IMR-90 (cell line): ENCODE data around the gene ZFAND5. TPM values are rescaled to one million over a fixed set of nuclear protein-coding genes. Genes with fewer than 3 reads are reported as not detected.

Experiments
- ATAC-seq: fragments of 200-7000 bp; cut with Tn5 transposase; 2 replicates; pipeline ENCODE4 v1.9.1; 2020; ENCODE audit warnings: low read depth, mild to moderate bottlenecking, moderate library complexity
- BruUV-seq: library from RNA; stranded (reverse); fragments of 400-500 nt; replicated peaks from 2 replicates; lab custom pipeline; 2021; lab: Mats Ljungman, UMichigan
- CTCF ChIA-PET: fragments of 300-600 bp; formaldehyde crosslinking; extraction: SDS; loops from one replicate; lab custom pipeline; 2021; ENCODE audit warnings: antibody characterized with exemption; lab: Yijun Ruan, JAX
- POLR2A ChIA-PET: fragments of 300-600 bp; sonication (Branson Sonifier 250); formaldehyde crosslinking; loops from one replicate; lab custom pipeline; 2022; ENCODE audit warnings: antibody characterized with exemption; ENCODE audit not compliant: unreplicated experiment; lab: Charles Lee
- DNase-seq: peaks from one replicate; pipeline ENCODE4 v3.0.0; 2013
- H2AFZ ChIP-seq: replicated peaks from 2 replicates; pipeline ENCODE3; 2013; ENCODE audit warnings: low read length, mild to moderate bottlenecking; ENCODE audit not compliant: poor library complexity
- H2AK5ac ChIP-seq: 2 replicates; pipeline ENCODE4 v1.6.1; 2013; ENCODE audit warnings: low read depth, low read length, inconsistent platforms
- H2AK9ac ChIP-seq: replicated peaks from 2 replicates; pipeline ENCODE3; 2013; ENCODE audit warnings: mild to moderate bottlenecking, low read depth, low read length, moderate library complexity; ENCODE audit not compliant: poor library complexity
- H2BK120ac ChIP-seq: 2 replicates; pipeline ENCODE4 v1.6.1; 2013; ENCODE audit warnings: low read depth, low read length, inconsistent platforms
- H2BK15ac ChIP-seq: 3 replicates; pipeline ENCODE4 v1.6.1; 2013; ENCODE audit warnings: low read depth, low read length, inconsistent platforms
- H2BK20ac ChIP-seq: 2 replicates; pipeline ENCODE4 v1.6.1; 2013; ENCODE audit warnings: low read depth, mild to moderate bottlenecking, inconsistent platforms, low read length, moderate library complexity
- H2BK5ac ChIP-seq: 2 replicates; pipeline ENCODE4 v1.6.1; 2013; ENCODE audit warnings: mild to moderate bottlenecking, low read depth, low read length, inconsistent platforms; ENCODE audit not compliant: poor library complexity, severe bottlenecking
- H3K14ac ChIP-seq: replicated peaks from 2 replicates; pipeline ENCODE4 v1.6.1; 2013; ENCODE audit warnings: low read depth, low read length, inconsistent platforms
- H3K18ac ChIP-seq: 2 replicates; pipeline ENCODE4 v1.6.1; 2013; ENCODE audit warnings: low read depth, low read length, control low read depth
- H3K23ac ChIP-seq: 2 replicates; pipeline ENCODE4 v1.6.1; 2013; ENCODE audit warnings: low read depth, low read length, inconsistent platforms
- H3K27ac ChIP-seq: 2 replicates; pipeline ENCODE4 v1.5.1; 2013; ENCODE audit warnings: mild to moderate bottlenecking, control low read depth, low read length; ENCODE audit not compliant: insufficient read depth
- H3K27me3 ChIP-seq: 2 replicates; pipeline ENCODE4 v1.6.1; 2013; ENCODE audit warnings: low read length; ENCODE audit not compliant: control insufficient read depth, insufficient read depth
- H3K36me3 ChIP-seq: 2 replicates; pipeline ENCODE4 v1.6.1; 2013; ENCODE audit warnings: low read length, mixed read lengths; ENCODE audit not compliant: control insufficient read depth, insufficient read depth
- H3K4ac ChIP-seq: 2 replicates; pipeline ENCODE4 v1.6.1; 2013; ENCODE audit warnings: low read depth, low read length, inconsistent platforms
- H3K4me1 ChIP-seq: 2 replicates; pipeline ENCODE4 v1.6.1; 2013; ENCODE audit warnings: low read length, mixed read lengths; ENCODE audit not compliant: control insufficient read depth, insufficient read depth
- H3K4me2 ChIP-seq: 2 replicates; pipeline ENCODE4 v1.6.1; 2013; ENCODE audit warnings: low read depth, mild to moderate bottlenecking, control low read depth, low read length, moderate library complexity
- H3K4me3 ChIP-seq: 2 replicates; pipeline ENCODE4 v1.5.1; 2013; ENCODE audit warnings: low read depth, mild to moderate bottlenecking, control low read depth, low read length, moderate library complexity; ENCODE audit not compliant: insufficient read depth
- H3K56ac ChIP-seq: 2 replicates; pipeline ENCODE4 v1.6.1; 2013; ENCODE audit warnings: low read length, inconsistent platforms; ENCODE audit not compliant: insufficient read depth; ENCODE audit errors: extremely low read depth
- H3K79me1 ChIP-seq, 2 experiments: 2 replicates each; pipeline ENCODE4 v1.6.1; 2013; ENCODE audit warnings: low read length in 2 of 2, inconsistent platforms in 1 of 2, low read depth in 1 of 2
- H3K9ac ChIP-seq: 2 replicates; pipeline ENCODE4 v1.6.1; 2013; ENCODE audit warnings: low read depth, low read length, control low read depth
- H3K9me1 ChIP-seq: 2 replicates; pipeline ENCODE4 v1.6.1; 2013; ENCODE audit warnings: low read length, inconsistent platforms; ENCODE audit not compliant: insufficient read depth
- H3K9me3 ChIP-seq: 2 replicates; pipeline ENCODE4 v1.6.1; 2013; ENCODE audit warnings: low read length; ENCODE audit not compliant: control insufficient read depth, insufficient read depth
- H4K20me1 ChIP-seq: 2 replicates; pipeline ENCODE4 v1.6.1; 2013; ENCODE audit warnings: low read length, inconsistent platforms; ENCODE audit not compliant: insufficient read depth
- H4K5ac ChIP-seq: 2 replicates; pipeline ENCODE4 v1.6.1; 2013; ENCODE audit warnings: mild to moderate bottlenecking, low read depth, low read length, control low read depth
- H4K8ac ChIP-seq, 2 experiments: 2 replicates each; pipeline ENCODE4 v1.6.1; 2013; ENCODE audit warnings: low read depth in 2 of 2, low read length in 2 of 2, control low read depth in 1 of 2, inconsistent platforms in 1 of 2
- H4K91ac ChIP-seq: 2 replicates; pipeline ENCODE4 v1.6.1; 2013; ENCODE audit warnings: low read depth, low read length, inconsistent platforms; ENCODE audit not compliant: insufficient read depth
- BHLHE40 ChIP-seq: fragments of 150-350 bp; IDR thresholded peaks from 2 replicates; pipeline ENCODE4 v1.6.1; 2016; ENCODE audit warnings: mild to moderate bottlenecking, low read depth, low read length
- CEBPB ChIP-seq: IDR thresholded peaks from 2 replicates; pipeline ENCODE4 v1.6.1; 2012; ENCODE audit warnings: low read depth, low read length, improper control_type of control experiment
- CHD1 ChIP-seq: IDR thresholded peaks from 2 replicates; pipeline ENCODE4 v1.6.1; 2012; ENCODE audit warnings: low read depth, low read length, improper control_type of control experiment
- CTCF ChIP-seq: conservative IDR thresholded peaks from 2 replicates; pipeline ENCODE4 v1.5.1; 2012; ENCODE audit warnings: mild to moderate bottlenecking, low read depth, low read length, improper control_type of control experiment
- FOS ChIP-seq: fragments of 150-350 bp; IDR thresholded peaks from 2 replicates; pipeline ENCODE4 v1.6.1; 2016; ENCODE audit warnings: low read depth, low read length
- MAFK ChIP-seq: IDR thresholded peaks from 2 replicates; pipeline ENCODE4 v1.6.1; 2012; ENCODE audit warnings: low read depth, low read length, improper control_type of control experiment
- MAZ ChIP-seq: IDR thresholded peaks from 2 replicates; pipeline ENCODE4 v1.6.1; 2012; ENCODE audit warnings: low read depth, mild to moderate bottlenecking, low read length, improper control_type of control experiment, moderate library complexity, borderline replicate concordance
- MXI1 ChIP-seq: IDR thresholded peaks from 2 replicates; pipeline ENCODE4 v1.6.1; 2012; ENCODE audit warnings: low read depth, mild to moderate bottlenecking, low read length, moderate library complexity, borderline replicate concordance
- NFE2L2 ChIP-seq: fragments of 150-350 bp; IDR thresholded peaks from 2 replicates; pipeline ENCODE4 v1.6.1; 2016; ENCODE audit warnings: low read depth, mild to moderate bottlenecking, low read length
- POLR2A ChIP-seq: IDR thresholded peaks from 2 replicates; pipeline ENCODE4 v1.6.1; 2012; ENCODE audit warnings: mild to moderate bottlenecking, low read depth, low read length
- RAD21 ChIP-seq: IDR thresholded peaks from 2 replicates; pipeline ENCODE4 v1.6.1; 2012; ENCODE audit warnings: low read length, improper control_type of control experiment
- RCOR1 ChIP-seq: IDR thresholded peaks from 2 replicates; pipeline ENCODE4 v1.6.1; 2012; ENCODE audit warnings: mild to moderate bottlenecking, low read length, improper control_type of control experiment; ENCODE audit not compliant: insufficient replicate concordance
- RFX5 ChIP-seq: IDR thresholded peaks from 2 replicates; pipeline ENCODE4 v1.8.0; 2012; ENCODE audit warnings: low read depth, mild to moderate bottlenecking, low read length, moderate library complexity
- SMC3 ChIP-seq: fragments of 150-350 bp; IDR thresholded peaks from 2 replicates; pipeline ENCODE4 v1.6.1; 2016; ENCODE audit warnings: low read depth, mild to moderate bottlenecking, antibody characterized with exemption, low read length, moderate library complexity
- USF2 ChIP-seq: fragments of 150-350 bp; IDR thresholded peaks from 2 replicates; pipeline ENCODE4 v1.6.1; 2017; ENCODE audit warnings: mild to moderate bottlenecking, antibody characterized with exemption, low read length, low read depth
- WGBS, 2 experiments: methylation state at CpG; one replicate each; pipeline versions ENCODE4 v1.1.5 to v1.1.7; 2013; ENCODE audit warnings: missing lambda C conversion rate in 2 of 2; ENCODE audit not compliant: insufficient read length in 1 of 2; ENCODE audit errors: extremely low coverage in 2 of 2; 5-methylcytosine and 5-hydroxymethylcytosine counted together
- dilution Hi-C: fragments of 300-500 bp; cut with HindIII; formaldehyde crosslinking; loops from one replicate; pipeline ENCODE4 v1.14.3; 2018; ENCODE audit warnings: low sequenced_read_pairs; ENCODE audit not compliant: unreplicated experiment
- in situ Hi-C: fragments of 300-500 bp; cut with MboI; formaldehyde crosslinking; loops from 3 replicates; pipeline ENCODE4 v1.14.3; 2019; ENCODE audit warnings: low sequenced_read_pairs, inconsistent platforms, mixed read lengths
- intact Hi-C: fragments of 100-400 bp; cut with micrococcal nuclease; formaldehyde crosslinking; loops from 2 replicates; pipeline ENCODE4 v1.10.0; 2022
- polyA plus RNA-seq, 3 experiments: library from polyadenylated mRNA; depleted of rRNA; stranded (reverse); fragments of >200 nt; gene quantifications; 2 replicates each; pipeline ENCODE4 v1.2.3, GENCODE V29; 2012; ENCODE audit warnings: low replicate concordance in 1 of 3
- total RNA-seq: library from RNA; depleted of rRNA; stranded (reverse); fragments of >200 nt; gene quantifications from 2 replicates; pipeline ENCODE4 v1.2.3, GENCODE V29; 2012
- TF ChIP-seq, protein P1 (sequence below): fragments of 150-350 bp; IDR thresholded peaks from 2 replicates; pipeline ENCODE4 v1.6.1; 2016; ENCODE audit warnings: low read depth, mild to moderate bottlenecking, low read length, moderate library complexity, borderline replicate concordance

ZFAND5 gene
- total and polyA plus RNA-seq, 2 of the 4 experiments (the other 2 are of a cell fraction): 35.8 to 85.2 TPM

DNA sequence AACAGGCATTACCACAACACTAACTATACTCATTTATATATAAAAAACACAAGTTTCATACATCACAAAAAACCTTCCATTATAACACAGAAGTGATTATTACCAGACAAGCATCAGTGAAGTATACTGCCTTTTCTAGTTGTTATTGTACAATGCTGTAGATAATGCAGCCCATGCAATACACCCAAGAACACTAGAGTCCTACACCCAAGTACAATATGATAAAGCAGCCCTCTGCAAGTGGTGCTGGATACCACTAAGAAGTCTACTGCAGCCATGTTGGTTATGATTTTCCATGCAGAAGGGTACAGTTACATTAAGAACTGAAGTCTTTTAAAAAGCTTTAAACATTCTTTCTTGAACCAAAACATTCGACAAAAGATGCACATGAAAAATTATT, 10.3 kb downstream of the ZFAND5 start:
- in situ Hi-C loops: no loop called here
- Histone ChIP-seq H3K23ac (no peak overlapping the region), H2AFZ (no peak overlapping the region), H3K27me3 (no peaks in the 10 kb centered on the region), H4K8ac (no peak overlapping the region), H3K4me3 (no peak overlapping the region), H3K56ac (no peak overlapping the region), H2BK20ac (no peak overlapping the region), H3K18ac (no peak overlapping the region), H3K9me1 (peaks cover 3% of the 10 kb centered on the region; the same call in 1 of the 2 replicates), H3K9ac (no peak overlapping the region), H3K4me2 (no peak overlapping the region), H3K36me3 (peaks cover 39% of the 10 kb centered on the region), H2BK15ac (no peak overlapping the region), H2AK5ac (no peak overlapping the region), H3K14ac (no peak overlapping the region), H2AK9ac (no peak overlapping the region), H3K9me3 (no peaks in the 10 kb centered on the region), H4K5ac (no peak overlapping the region), H4K20me1 (peaks cover 66% of the 10 kb centered on the region), H3K4ac (no peak overlapping the region), H2BK5ac (no peak overlapping the region), H3K79me1 (peaks cover 6 to 47% of the 10 kb centered on the region in 2 experiments; a peak in 3 of 4 replicates), H3K27ac (no peak overlapping the region), H4K91ac (no peak overlapping the region), H2BK120ac (no peak overlapping the region), H3K4me1 (peaks cover 14% of the 10 kb centered on the region)
- dilution Hi-C loops: no loop called here
- no TSS peak for BruUV-seq
- ChIA-PET POLR2A (interaction anchor here (0.5 kb wide), 1 partner anchor 1871 kb away, joined by 5 read pairs; no protein-coding TSS in a partner anchor), CTCF (interaction anchor here (0.6 kb wide), 2 partner anchors 17 to 144 kb away, joined by 3 to 5 read pairs; no protein-coding TSS in a partner anchor)
- intact Hi-C loops: no loop called here
- ATAC-seq (no peak), DNase-seq (no peak)
- no CpG with 5 or more reads among the region's 1 CpG for WGBS, 2 experiments
- TF ChIP-seq CTCF: no peak
- TF ChIP-seq, protein P1, sequence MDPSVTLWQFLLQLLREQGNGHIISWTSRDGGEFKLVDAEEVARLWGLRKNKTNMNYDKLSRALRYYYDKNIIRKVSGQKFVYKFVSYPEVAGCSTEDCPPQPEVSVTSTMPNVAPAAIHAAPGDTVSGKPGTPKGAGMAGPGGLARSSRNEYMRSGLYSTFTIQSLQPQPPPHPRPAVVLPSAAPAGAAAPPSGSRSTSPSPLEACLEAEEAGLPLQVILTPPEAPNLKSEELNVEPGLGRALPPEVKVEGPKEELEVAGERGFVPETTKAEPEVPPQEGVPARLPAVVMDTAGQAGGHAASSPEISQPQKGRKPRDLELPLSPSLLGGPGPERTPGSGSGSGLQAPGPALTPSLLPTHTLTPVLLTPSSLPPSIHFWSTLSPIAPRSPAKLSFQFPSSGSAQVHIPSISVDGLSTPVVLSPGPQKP: no peak
- no peak for TF ChIP-seq CEBPB
- TF ChIP-seq RAD21: no peak
- TF ChIP-seq NFE2L2: no peak
- no peak for TF ChIP-seq MAZ
- no peak for TF ChIP-seq BHLHE40
- TF ChIP-seq FOS: no peak
- TF ChIP-seq RCOR1: no peak
- TF ChIP-seq MAFK: no peak
- no peak for TF ChIP-seq CHD1
- no peak; the same call in 1 of the 2 replicates for TF ChIP-seq POLR2A
- no peak for TF ChIP-seq SMC3
- TF ChIP-seq USF2: no peak
- TF ChIP-seq RFX5: no peak
- TF ChIP-seq MXI1: no peak
